Mesenchymal stem cell (in vitro differentiated cells and primary cell): ENCODE data around the gene TCF15.
"Not testable (repeated sequence)": the region's sequence is repeated elsewhere in the genome, so short reads cannot be mapped to it uniquely, and the experiment has no call there.

Experiments
- DNase-seq: peaks from one replicate; pipeline ENCODE4 v3.0.0-alpha.2; 2013
- H2AFZ ChIP-seq: one replicate; pipeline ENCODE4 v1.6.1; 2013; ENCODE audit warnings: low read depth, mild to moderate bottlenecking, control low read depth, inconsistent platforms, low read length, moderate library complexity
- H2AK5ac ChIP-seq: 2 replicates; pipeline ENCODE4 v1.6.1; 2013; ENCODE audit warnings: low read length, moderate library complexity, mild to moderate bottlenecking, inconsistent platforms; ENCODE audit not compliant: severe bottlenecking
- H2BK120ac ChIP-seq: one replicate; pipeline ENCODE4 v1.6.1; 2013; ENCODE audit warnings: low read depth, mild to moderate bottlenecking, inconsistent platforms, low read length, moderate library complexity
- H2BK12ac ChIP-seq, 2 experiments: one replicate each; pipeline ENCODE4 v1.6.1; 2013; ENCODE audit warnings: inconsistent platforms in 2 of 2, low read length in 2 of 2, mild to moderate bottlenecking in 2 of 2, moderate library complexity in 2 of 2, control low read depth in 1 of 2
- H2BK15ac ChIP-seq: one replicate; pipeline ENCODE4 v1.6.1; 2013; ENCODE audit warnings: mild to moderate bottlenecking, low read depth, inconsistent platforms; ENCODE audit not compliant: poor library complexity, severe bottlenecking
- H2BK5ac ChIP-seq: 2 replicates; pipeline ENCODE4 v1.6.1; 2013; ENCODE audit warnings: low read depth, mild to moderate bottlenecking, low read length, control low read depth, inconsistent platforms; ENCODE audit not compliant: poor library complexity, severe bottlenecking
- H3K14ac ChIP-seq, 2 experiments: one replicate each; pipeline ENCODE4 v1.6.1; 2013; ENCODE audit warnings: inconsistent platforms in 2 of 2, low read length in 2 of 2, control low read depth in 1 of 2, mild to moderate bottlenecking in 1 of 2, moderate library complexity in 1 of 2
- H3K18ac ChIP-seq, 2 experiments: one replicate each; pipeline ENCODE4 v1.6.1; 2013; ENCODE audit warnings: inconsistent platforms in 2 of 2, low read length in 2 of 2, control low read depth in 1 of 2, low read depth in 1 of 2, mild to moderate bottlenecking in 1 of 2
- H3K23ac ChIP-seq, 2 experiments: one replicate each; pipeline ENCODE4 v1.6.1; 2013; ENCODE audit warnings: inconsistent platforms in 2 of 2, low read length in 2 of 2, mild to moderate bottlenecking in 2 of 2, moderate library complexity in 2 of 2, control low read depth in 1 of 2
- H3K27ac ChIP-seq: 2 replicates; pipeline ENCODE4 v1.5.1; 2013; ENCODE audit warnings: mild to moderate bottlenecking, moderate library complexity, low read length, control low read depth, inconsistent platforms; ENCODE audit not compliant: poor library complexity, severe bottlenecking
- H3K27me3 ChIP-seq, 2 experiments: 2 replicates each; pipeline versions ENCODE4 v1.6.1 to v1.7.0; 2013; ENCODE audit warnings: low read length in 2 of 2, mild to moderate bottlenecking in 2 of 2, moderate library complexity in 2 of 2, control low read depth in 1 of 2, inconsistent platforms in 1 of 2; ENCODE audit not compliant: control insufficient read depth in 1 of 2, insufficient read depth in 1 of 2
- H3K36me3 ChIP-seq, 2 experiments: 2 replicates each; pipeline versions ENCODE4 v1.6.1 to v1.7.0; 2013; ENCODE audit warnings: low read length in 2 of 2, control low read depth in 1 of 2, inconsistent platforms in 1 of 2, low read depth in 1 of 2, mild to moderate bottlenecking in 1 of 2; ENCODE audit not compliant: insufficient read depth in 2 of 2, control insufficient read depth in 1 of 2
- H3K4ac ChIP-seq, 2 experiments: one replicate each; pipeline ENCODE4 v1.6.1; 2013; ENCODE audit warnings: inconsistent platforms in 2 of 2, low read length in 2 of 2, mild to moderate bottlenecking in 2 of 2, moderate library complexity in 2 of 2, control low read depth in 1 of 2, low read depth in 1 of 2
- H3K4me1 ChIP-seq: 2 replicates; pipeline ENCODE4 v1.6.1; 2013; ENCODE audit warnings: low read depth, low read length, control low read depth; ENCODE audit not compliant: control insufficient read depth, insufficient read depth
- H3K4me2 ChIP-seq: 2 replicates; pipeline ENCODE4 v1.6.1; 2013; ENCODE audit warnings: low read length, mild to moderate bottlenecking, inconsistent platforms; ENCODE audit not compliant: poor library complexity, severe bottlenecking
- H3K4me3 ChIP-seq, 2 experiments: 2 replicates each; pipeline versions ENCODE4 v1.5.1 to v1.7.0; 2013; ENCODE audit warnings: low read length in 2 of 2, mild to moderate bottlenecking in 2 of 2, control low read depth in 1 of 2, low read depth in 1 of 2; ENCODE audit not compliant: insufficient read depth in 1 of 2
- H3K79me1 ChIP-seq: replicated peaks from 2 replicates; pipeline ENCODE4 v1.6.1; 2013; ENCODE audit warnings: mild to moderate bottlenecking, control low read depth, low read length, inconsistent platforms; ENCODE audit not compliant: poor library complexity, severe bottlenecking
- H3K9ac ChIP-seq: 2 replicates; pipeline ENCODE4 v1.7.0; 2013; ENCODE audit warnings: mild to moderate bottlenecking, low read length, moderate library complexity
- H3K9me3 ChIP-seq: 2 replicates; pipeline ENCODE4 v1.7.0; 2013; ENCODE audit warnings: mild to moderate bottlenecking, low read length; ENCODE audit not compliant: control insufficient read depth
- H4K8ac ChIP-seq: one replicate; pipeline ENCODE4 v1.6.1; 2013; ENCODE audit warnings: inconsistent platforms, mild to moderate bottlenecking, low read length, moderate library complexity
- H4K91ac ChIP-seq: one replicate; pipeline ENCODE4 v1.6.1; 2013; ENCODE audit warnings: mild to moderate bottlenecking, low read length, inconsistent platforms
- WGBS: methylation state at CpG from one replicate; pipeline ENCODE4 v1.1.7; 2013; ENCODE audit warnings: mixed read lengths; 5-methylcytosine and 5-hydroxymethylcytosine counted together

The TCF15 gene

GRCh38 chr20:584161-584970 lies 25.7 kb downstream of the TCF15 start:
- Histone ChIP-seq H3K18ac (no peak overlapping the region), H2BK15ac (no peak overlapping the region), H2AFZ (no peak overlapping the region), H3K4me2 (no peak overlapping the region), H2BK5ac (no peak overlapping the region), H3K23ac (no peak overlapping the region), H3K4me1 (no peaks in the 10 kb centered on the region), H3K9ac (no peak overlapping the region), H3K79me1 (no peaks in the 10 kb centered on the region), H4K91ac (no peak overlapping the region), H2AK5ac (no peak overlapping the region), H2BK12ac (no peak overlapping the region), H3K4ac (no peak overlapping the region), H3K27ac (no peak overlapping the region), H3K14ac (no peak overlapping the region), H4K8ac (no peak overlapping the region), H3K36me3 (no peaks in the 10 kb centered on the region), H3K27me3 (peaks cover 13 to 56% of the 10 kb centered on the region in 2 experiments), H3K9me3 (no peaks in the 10 kb centered on the region), H2BK120ac (no peak overlapping the region), H3K4me3 (no peak overlapping the region)
- no peak for DNase-seq
- 85% methylated on average over 3 of the region's 8 CpGs for WGBS

DNA sequence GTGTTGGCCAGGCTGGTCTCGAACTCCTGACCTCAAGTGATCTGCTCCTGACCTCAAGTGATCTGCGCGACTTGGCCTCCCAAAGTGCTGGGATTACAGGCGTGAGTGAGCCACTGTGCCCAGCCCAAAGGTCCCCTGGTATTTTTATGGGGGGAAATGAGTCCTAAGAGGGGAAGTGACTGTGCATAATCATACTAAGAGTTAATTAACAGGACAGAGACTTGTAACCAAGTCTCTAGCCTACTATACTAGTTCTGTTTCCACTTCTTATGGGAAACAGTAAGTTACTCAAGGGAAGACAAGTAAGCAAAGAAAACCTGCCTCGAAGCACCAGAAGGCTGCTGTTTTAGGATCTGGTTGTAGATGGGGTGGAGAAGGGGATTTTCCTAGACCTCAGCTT lies 27.9 kb downstream of the TCF15 start:
- no peak overlapping the region for H2BK120ac ChIP-seq
- no peak overlapping the region for H4K8ac ChIP-seq
- no peak overlapping the region for H4K91ac ChIP-seq
- H3K9me3 ChIP-seq: no peaks in the 10 kb centered on the region
- 56% methylated on average over 5 of the region's 5 CpGs for WGBS
- no peak overlapping the region for H3K9ac ChIP-seq
- H3K4me1 ChIP-seq: no peaks in the 10 kb centered on the region
- no peak overlapping the region for H3K4me2 ChIP-seq
- DNase-seq: no peak
- no peak overlapping the region for H3K4me3 ChIP-seq
- H3K14ac ChIP-seq: no peak overlapping the region
- no peak overlapping the region for H2BK15ac ChIP-seq
- no peak overlapping the region for H2BK5ac ChIP-seq
- H3K4ac ChIP-seq: no peak overlapping the region
- no peak overlapping the region for H2AK5ac ChIP-seq
- no peaks in the 10 kb centered on the region for H3K36me3 ChIP-seq
- no peaks in the 10 kb centered on the region for H3K79me1 ChIP-seq
- no peak overlapping the region for H3K27ac ChIP-seq
- H3K23ac ChIP-seq: no peak overlapping the region
- H2AFZ ChIP-seq: no peak overlapping the region
- no peak overlapping the region for H2BK12ac ChIP-seq
- peaks cover 7 to 51% of the 10 kb centered on the region in 2 experiments for H3K27me3 ChIP-seq
- no peak overlapping the region for H3K18ac ChIP-seq

DNA sequence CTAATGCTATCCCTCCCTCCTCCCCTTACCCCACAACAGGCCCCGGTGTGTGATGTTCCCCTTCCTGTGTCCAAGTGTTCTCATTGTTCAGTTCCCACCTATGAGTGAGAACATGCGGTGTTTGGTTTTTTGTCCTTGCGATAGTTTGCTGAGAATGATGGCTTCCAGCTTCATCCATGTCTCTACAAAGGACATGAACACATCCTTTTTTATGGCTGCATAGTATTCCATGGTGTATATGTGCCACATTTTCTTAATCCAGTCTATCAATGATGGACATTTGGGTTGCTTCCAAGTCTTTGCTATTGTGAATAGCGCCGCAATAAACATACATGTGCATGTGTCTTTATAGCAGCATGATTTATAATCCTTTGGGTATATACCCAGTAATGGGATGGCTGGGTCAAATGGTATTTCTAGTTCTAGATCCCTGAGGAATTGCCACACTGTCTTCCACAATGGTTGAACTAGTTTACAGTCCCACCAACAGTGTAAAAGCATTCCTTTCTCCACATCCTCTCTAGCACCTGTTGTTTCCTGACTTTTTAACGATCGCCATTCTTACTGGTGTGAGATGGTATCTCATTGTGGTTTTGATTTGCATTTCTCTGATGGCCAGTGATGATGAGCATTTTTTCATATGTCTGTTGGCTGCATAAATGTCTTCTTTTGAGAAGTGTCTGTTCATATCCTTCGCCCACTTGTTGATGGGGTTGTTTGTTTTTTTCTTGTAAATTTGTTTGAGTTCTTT lies 31.0 kb downstream of the TCF15 start:
- H3K4me1 ChIP-seq, H3K4me3 ChIP-seq, H3K23ac ChIP-seq, H3K27ac ChIP-seq, H3K36me3 ChIP-seq, H3K9ac ChIP-seq, H2BK15ac ChIP-seq, H3K9me3 ChIP-seq, H3K18ac ChIP-seq, H3K4me2 ChIP-seq, H3K4ac ChIP-seq, H2BK120ac ChIP-seq, H3K14ac ChIP-seq, H2AK5ac ChIP-seq, H2BK12ac ChIP-seq, H3K79me1 ChIP-seq, DNase-seq, H4K8ac ChIP-seq, H4K91ac ChIP-seq, H2AFZ ChIP-seq, H2BK5ac ChIP-seq: not testable (repeated sequence)
- 100% methylated on average over 1 of the region's 8 CpGs for WGBS
- H3K27me3 ChIP-seq: peaks cover 22 to 53% of the 10 kb centered on the region in 2 experiments

- peak overlapping the region; percentile 30 for H4K91ac ChIP-seq
- H3K4ac ChIP-seq: no peak overlapping the region
- H3K9me3 ChIP-seq: no peaks in the 10 kb centered on the region
- no peaks in the 10 kb centered on the region for H3K4me1 ChIP-seq
- H3K18ac ChIP-seq: no peak overlapping the region
- no peak overlapping the region for H3K23ac ChIP-seq
- no peak overlapping the region for H3K4me3 ChIP-seq
- H3K27me3 ChIP-seq: peaks cover 37 to 61% of the 10 kb centered on the region in 2 experiments
- H2BK5ac ChIP-seq: no peak overlapping the region
- no peak overlapping the region for H3K9ac ChIP-seq
- H3K27ac ChIP-seq: no peak overlapping the region
- H3K79me1 ChIP-seq: no peaks in the 10 kb centered on the region
- no peak overlapping the region for H2BK120ac ChIP-seq
- no peak overlapping the region for H2AK5ac ChIP-seq
- no peak overlapping the region for H2BK15ac ChIP-seq
- H3K14ac ChIP-seq: no peak overlapping the region
- no peak overlapping the region for H4K8ac ChIP-seq
- no peak overlapping the region for H3K4me2 ChIP-seq
- H2AFZ ChIP-seq: no peak overlapping the region
- H3K36me3 ChIP-seq: no peaks in the 10 kb centered on the region
- DNase-seq: peak; percentile 12
- H2BK12ac ChIP-seq: no peak overlapping the region
- 74% methylated on average over 12 of the region's 12 CpGs for WGBS
Observed at GRCh38 chr20:577167-577791, 32.8 kb downstream of the TCF15 start.
